ENCODE results near the gene RABGAP1L. TPM values are rescaled to one million over a fixed set of nuclear protein-coding genes. Genes with fewer than 3 reads are reported as not detected.
"Not testable (repeated sequence)": the region's sequence is repeated elsewhere in the genome, so short reads cannot be mapped to it uniquely, and the experiment has no call there.

The RABGAP1L gene
- total RNA-seq, 1 experiment from 2014 or later, result 57.4 TPM

DNA sequence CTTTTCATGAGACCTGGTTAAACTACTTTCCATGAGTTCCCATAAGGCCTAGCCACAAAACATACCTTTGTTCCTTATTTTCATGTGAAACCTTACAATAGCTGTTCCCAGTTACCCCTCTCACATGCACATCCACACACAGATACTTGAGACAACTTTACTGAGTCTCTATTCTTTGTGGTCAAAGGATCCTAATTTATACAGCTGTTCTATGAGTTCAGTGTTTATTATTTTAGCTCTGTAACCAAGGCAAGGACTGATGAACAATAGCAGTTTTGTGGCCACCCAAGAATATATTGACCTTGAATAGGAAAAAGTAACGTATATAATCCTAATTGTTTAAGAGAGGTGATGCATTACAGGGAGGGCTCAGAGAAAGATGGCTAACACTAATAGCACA is 679.9 kb downstream of the RABGAP1L start:
- no peaks in the 10 kb centered on the region for H3F3A ChIP-seq (ENCODE audit: insufficient read depth, low read depth)
- ChIA-PET CTCF (no interaction called here), POLR2A (ENCODE audit: unreplicated experiment) (interaction anchor here (0.6 kb wide), 1 partner anchor 133 kb away, joined by 3 read pairs; no protein-coding TSS in a partner anchor)
- no TSS peak for BruUV-seq (replicated peaks)
- no peaks in the 10 kb centered on the region for H4K20me1 ChIP-seq (ENCODE audit: insufficient read depth)
- no peaks in the 10 kb centered on the region for H3K9me2 ChIP-seq (ENCODE audit: insufficient read depth)
- H3K36me3 ChIP-seq (ENCODE audit: low read depth), result no peaks in the 10 kb centered on the region
- H3K4me1 ChIP-seq (replicated peaks; ENCODE audit: insufficient read depth), result no peaks in the 10 kb centered on the region
- H3K79me2 ChIP-seq (ENCODE audit: low read depth), result no peaks in the 10 kb centered on the region
- no peak overlapping the region for H3K27ac ChIP-seq
- DNase-seq, result no peak
- H3K9me3 ChIP-seq (ENCODE audit: insufficient read depth, low read depth), result no peaks in the 10 kb centered on the region
- H2AFZ ChIP-seq, result no peak overlapping the region
- no peak overlapping the region for H3K4me2 ChIP-seq
- H3K27me3 ChIP-seq (ENCODE audit: insufficient read depth, low read depth), result no peaks in the 10 kb centered on the region
- TF ChIP-seq CTCF (conservative IDR thresholded peaks at IDR 0.05) (no peak), EZH2 (IDR thresholded peaks at IDR 0.05; ENCODE audit: low read depth) (no peak)
- intact Hi-C loops (cut with micrococcal nuclease; ENCODE audit: unreplicated experiment), result no loop called here
- H3K4me3 ChIP-seq, result no peak overlapping the region

GRCh38 chr1:174841747-174842146 is 682.4 kb downstream of the RABGAP1L start:
- BruUV-seq (replicated peaks), result no TSS peak
- Histone ChIP-seq H3K27me3 (ENCODE audit: insufficient read depth, low read depth) (no peaks in the 10 kb centered on the region), H3K4me1 (replicated peaks; ENCODE audit: insufficient read depth) (no peaks in the 10 kb centered on the region), H3K27ac (no peak overlapping the region), H3K4me2 (no peak overlapping the region), H3K79me2 (ENCODE audit: low read depth) (no peaks in the 10 kb centered on the region), H3K36me3 (ENCODE audit: low read depth) (no peaks in the 10 kb centered on the region), H3K9me2 (ENCODE audit: insufficient read depth) (no peaks in the 10 kb centered on the region), H2AFZ (no peak overlapping the region), H3K9me3 (ENCODE audit: insufficient read depth, low read depth) (no peaks in the 10 kb centered on the region), H4K20me1 (ENCODE audit: insufficient read depth) (no peaks in the 10 kb centered on the region), H3F3A (ENCODE audit: insufficient read depth, low read depth) (no peaks in the 10 kb centered on the region), H3K4me3 (no peak overlapping the region)
- CTCF ChIA-PET, result no interaction called here
- intact Hi-C loops (cut with micrococcal nuclease; ENCODE audit: unreplicated experiment), result no loop called here
- DNase-seq, result no peak
- POLR2A ChIA-PET (ENCODE audit: unreplicated experiment), result no interaction called here
- TF ChIP-seq EZH2 (IDR thresholded peaks at IDR 0.05; ENCODE audit: low read depth), result no peak
- no peak for TF ChIP-seq CTCF (conservative IDR thresholded peaks at IDR 0.05)

DNA sequence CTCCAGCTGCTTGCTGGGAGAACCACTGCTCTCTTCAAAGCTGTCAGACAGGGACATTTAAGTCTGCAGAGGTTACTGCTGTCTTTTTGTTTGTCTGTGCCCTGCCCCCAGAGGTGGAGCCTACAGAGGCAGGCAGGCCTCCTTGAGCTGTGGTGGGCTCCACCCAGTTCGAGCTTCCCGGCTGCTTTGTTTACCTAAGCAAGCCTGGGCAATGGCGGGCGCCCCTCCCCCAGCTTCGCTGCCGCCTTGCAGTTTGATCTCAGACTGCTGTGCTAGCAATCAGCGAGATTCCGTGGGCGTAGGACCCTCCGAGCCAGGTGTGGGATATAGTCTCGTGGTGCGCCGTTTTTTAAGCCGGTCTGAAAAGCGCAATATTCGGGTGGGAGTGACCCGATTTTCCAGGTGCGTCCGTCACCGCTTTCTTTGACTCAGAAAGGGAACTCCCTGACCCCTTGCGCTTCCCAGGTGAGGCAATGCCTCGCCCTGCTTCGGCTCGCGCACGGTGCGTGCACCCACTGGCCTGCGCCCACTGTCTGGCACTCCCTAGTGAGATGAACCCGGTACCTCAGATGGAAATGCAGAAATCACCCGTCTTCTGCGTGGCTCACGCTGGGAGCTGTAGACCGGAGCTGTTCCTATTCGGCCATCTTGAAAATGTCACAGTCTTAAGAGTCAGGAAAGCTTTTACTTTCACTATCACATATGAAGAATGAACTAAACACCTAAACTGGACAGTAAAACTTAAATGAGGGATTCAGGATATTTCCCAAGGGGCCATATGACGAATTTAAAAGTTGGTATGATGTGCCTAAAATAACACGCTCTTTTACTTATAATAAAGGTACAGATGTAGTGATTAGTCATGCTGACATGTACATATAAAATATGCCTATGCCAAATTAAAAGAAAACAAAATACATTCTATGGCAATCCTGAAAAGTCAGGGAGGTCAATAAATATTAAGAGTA is 689.6 kb downstream of the RABGAP1L start:
- BruUV-seq (replicated peaks); H3F3A ChIP-seq (ENCODE audit: insufficient read depth, low read depth); H2AFZ ChIP-seq; H3K27me3 ChIP-seq (ENCODE audit: insufficient read depth, low read depth); POLR2A ChIA-PET (ENCODE audit: unreplicated experiment); H3K27ac ChIP-seq; H3K9me3 ChIP-seq (ENCODE audit: insufficient read depth, low read depth); CTCF ChIA-PET; H3K4me2 ChIP-seq; H3K4me1 ChIP-seq (replicated peaks; ENCODE audit: insufficient read depth); H3K79me2 ChIP-seq (ENCODE audit: low read depth); H3K36me3 ChIP-seq (ENCODE audit: low read depth); H3K9me2 ChIP-seq (ENCODE audit: insufficient read depth); DNase-seq; H4K20me1 ChIP-seq (ENCODE audit: insufficient read depth); intact Hi-C loops (cut with micrococcal nuclease; ENCODE audit: unreplicated experiment); H3K4me3 ChIP-seq: not testable (repeated sequence)
